IPS-NIHi7 (cell line): ENCODE measurements around the gene WDR83.
"Not testable (repeated sequence)": the region's sequence is repeated elsewhere in the genome, so short reads cannot be mapped to it uniquely, and the experiment has no call there.

Experiments used
- DNase-seq: peaks from one replicate; pipeline ENCODE4 v3.0.0; 2012; ENCODE audit warnings: mixed read lengths; ENCODE audit errors: extremely low spot score

Gene WDR83

GRCh38 chr19:12655546-12655945 is 11.1 kb upstream of the WDR83 start:
- no peak for DNase-seq

GRCh38 chr19:12656899-12657571 is 9.6 kb upstream of the WDR83 start:
- peak; percentile 92 for DNase-seq

- DNase-seq, result no peak
Measured at GRCh38 chr19:12657966-12658365, 8.6 kb upstream of the WDR83 start.

- DNase-seq, result no peak
Measured at GRCh38 chr19:12660980-12661379, 5.6 kb upstream of the WDR83 start.

GRCh38 chr19:12664406-12665280 is 2.0 kb upstream of the WDR83 start:
- DNase-seq, result peak; percentile 93

- no peak for DNase-seq
Measured at GRCh38 chr19:12665281-12665573, 1.4 kb upstream of the WDR83 start.

- DNase-seq, result no peak
Measured at GRCh38 chr19:12665671-12666264, 839 bp upstream of the WDR83 start.

GRCh38 chr19:12667731-12668302 is 1.2 kb downstream of the WDR83 start:
- no peak for DNase-seq

- DNase-seq, result no peak
Measured at GRCh38 chr19:12668346-12668745, 1.7 kb downstream of the WDR83 start.

- no peak for DNase-seq
Measured at GRCh38 chr19:12668932-12669269, 2.3 kb downstream of the WDR83 start.

GRCh38 chr19:12669270-12670158 is 2.9 kb downstream of the WDR83 start:
- DNase-seq, result peak; percentile 63

GRCh38 chr19:12670159-12670928 is 3.7 kb downstream of the WDR83 start:
- DNase-seq, result no peak

GRCh38 chr19:12672744-12673143 is 6.1 kb downstream of the WDR83 start:
- no peak for DNase-seq

GRCh38 chr19:12675399-12675798 is 8.8 kb downstream of the WDR83 start:
- no peak for DNase-seq

GRCh38 chr19:12675940-12676339 is 9.3 kb downstream of the WDR83 start:
- no peak for DNase-seq

- DNase-seq, result peak; percentile 87
Measured at GRCh38 chr19:12676384-12676792, 9.8 kb downstream of the WDR83 start.

GRCh38 chr19:12676928-12677327 is 10.3 kb downstream of the WDR83 start:
- no peak for DNase-seq

GRCh38 chr19:12678039-12678438 is 11.4 kb downstream of the WDR83 start:
- DNase-seq, result not testable (repeated sequence)

GRCh38 chr19:12680034-12680433 is 13.4 kb downstream of the WDR83 start:
- no peak for DNase-seq

GRCh38 chr19:12681074-12681987 is 14.7 kb downstream of the WDR83 start, which contains the start of gene DHPS:
Gene DHPS, minus strand, starts transcription at chr19:12681880. Its CDS starts 114 bp downstream, at chr19:12681766.
- DNase-seq, result peak; percentile 92
